NCI-H1436 treated with DMSO at 0.1 percent for 48 hours (cell line): ENCODE measurements around the gene ATG16L1.

ENCODE experiments used
- DNase-seq: peaks from one replicate; lab custom pipeline; 2025; lab: John Stamatoyannopoulos, UW

Gene ATG16L1

DNA sequence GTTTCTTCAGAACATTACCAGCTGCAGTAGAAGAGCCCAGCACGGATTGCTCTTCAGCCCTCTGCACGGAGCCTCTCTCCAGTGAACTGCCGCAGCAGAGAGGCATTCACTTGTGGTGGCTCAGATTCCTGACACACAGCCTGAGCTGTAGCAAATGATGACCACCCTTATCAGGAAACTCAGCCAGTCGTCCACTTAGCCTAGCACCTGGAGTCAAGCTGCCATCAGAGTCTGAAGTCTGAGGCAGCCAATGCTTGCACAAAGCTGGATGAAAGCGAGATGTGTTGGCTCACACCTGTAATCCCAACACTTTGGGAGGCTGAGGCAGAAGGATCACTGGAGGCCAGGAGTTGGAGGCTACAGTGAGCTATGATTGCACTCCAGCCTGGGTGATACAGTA lies 44.4 kb downstream of the ATG16L1 start:
- no peak for DNase-seq

DNA sequence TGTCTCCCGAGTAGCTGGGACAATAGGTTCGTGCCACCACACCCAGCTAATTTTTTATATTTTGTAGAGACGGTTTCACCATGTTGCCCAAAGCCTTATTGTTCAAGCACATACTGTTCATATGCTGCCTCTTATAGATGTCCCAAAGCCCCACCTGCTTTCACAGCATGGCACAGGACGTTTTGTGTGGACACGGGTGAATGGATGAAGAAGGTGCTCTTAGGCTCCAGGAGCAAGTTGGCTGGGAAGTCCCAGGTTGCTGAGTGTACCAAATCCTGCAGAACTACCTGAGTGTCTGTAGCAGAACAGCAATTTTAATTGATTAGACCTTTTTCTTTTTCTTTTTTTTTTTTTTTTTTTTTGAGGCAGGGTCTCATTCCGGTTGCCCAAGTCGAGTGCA lies 45.6 kb downstream of the ATG16L1 start:
- DNase-seq = no peak

DNA sequence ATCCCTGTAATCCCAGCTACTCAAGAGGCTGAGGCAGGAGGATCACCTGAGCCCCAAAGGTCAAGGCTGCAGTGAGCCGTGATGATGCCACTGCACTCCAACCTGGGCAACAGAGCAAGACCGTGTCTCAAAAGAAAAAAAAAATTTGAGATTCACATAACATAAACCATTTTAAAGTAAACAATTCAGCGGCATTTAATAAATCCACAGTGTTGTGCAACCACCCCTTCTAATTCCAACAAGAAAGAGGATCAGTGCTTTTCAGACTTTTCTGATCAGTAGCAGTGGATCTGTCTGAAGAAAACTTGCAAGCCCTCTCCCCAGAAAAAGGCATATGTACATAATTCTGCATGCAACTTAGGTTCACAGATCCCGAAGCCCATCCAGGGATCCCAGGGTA lies 48.9 kb downstream of the ATG16L1 start:
- no peak for DNase-seq

DNA sequence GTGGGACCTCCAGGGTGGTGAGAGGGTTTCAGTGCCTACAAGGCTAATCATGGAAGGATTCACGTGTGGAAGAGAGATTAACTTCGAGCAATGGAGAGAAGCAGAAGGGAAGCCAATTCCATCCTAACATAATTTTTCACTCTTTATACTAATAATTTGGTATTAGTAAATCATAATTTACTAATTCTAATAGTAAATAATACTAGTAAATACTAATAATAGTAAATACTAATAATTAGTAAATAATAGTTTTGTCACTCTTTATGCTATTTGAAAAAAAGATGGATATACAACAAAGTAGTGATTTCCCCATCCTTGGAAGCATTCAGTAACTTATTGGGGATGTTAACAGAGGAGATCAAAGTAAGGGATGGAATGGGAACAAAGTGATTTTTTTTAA lies 49.8 kb downstream of the ATG16L1 start:
- no peak for DNase-seq

DNA sequence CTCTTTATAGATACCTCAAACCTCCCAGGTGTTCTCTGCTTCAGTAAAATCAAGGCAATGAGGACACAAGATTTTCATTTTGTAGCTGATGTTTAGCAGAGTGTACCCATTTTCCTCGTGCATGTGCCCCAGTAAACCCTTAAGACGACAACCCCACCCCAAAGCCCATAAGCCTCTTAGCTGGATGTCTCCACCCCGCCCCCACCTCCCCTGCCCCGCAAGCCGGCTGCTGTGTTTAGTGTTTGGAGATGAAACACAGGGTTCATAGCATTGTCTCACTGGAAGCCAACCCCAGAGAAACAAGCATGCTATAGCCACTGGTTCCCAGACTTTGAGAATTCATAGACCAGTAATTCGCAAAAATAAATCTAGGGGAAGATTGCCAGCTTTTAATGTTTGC lies 50.3 kb downstream of the ATG16L1 start:
- DNase-seq = no peak

DNA sequence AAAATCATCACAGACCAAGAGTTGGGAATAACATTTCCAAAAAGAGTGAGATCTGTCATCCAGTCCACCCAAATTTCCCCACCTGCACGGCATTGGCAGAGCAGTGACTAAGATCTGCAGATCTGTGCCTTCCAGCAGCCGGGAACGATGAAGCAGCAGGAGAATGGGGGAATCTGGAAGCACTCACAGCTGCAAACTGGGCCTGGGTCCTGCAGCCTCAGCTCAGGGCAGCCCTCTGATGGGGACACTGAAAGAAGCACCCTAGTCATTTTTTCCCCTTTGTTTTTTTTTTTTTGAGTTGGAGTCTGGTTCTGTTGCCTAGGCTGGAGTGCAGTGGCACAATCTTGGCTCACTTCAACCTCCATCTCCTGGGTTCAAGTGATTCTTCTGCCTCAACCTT lies 51.8 kb downstream of the ATG16L1 start:
- no peak for DNase-seq

DNA sequence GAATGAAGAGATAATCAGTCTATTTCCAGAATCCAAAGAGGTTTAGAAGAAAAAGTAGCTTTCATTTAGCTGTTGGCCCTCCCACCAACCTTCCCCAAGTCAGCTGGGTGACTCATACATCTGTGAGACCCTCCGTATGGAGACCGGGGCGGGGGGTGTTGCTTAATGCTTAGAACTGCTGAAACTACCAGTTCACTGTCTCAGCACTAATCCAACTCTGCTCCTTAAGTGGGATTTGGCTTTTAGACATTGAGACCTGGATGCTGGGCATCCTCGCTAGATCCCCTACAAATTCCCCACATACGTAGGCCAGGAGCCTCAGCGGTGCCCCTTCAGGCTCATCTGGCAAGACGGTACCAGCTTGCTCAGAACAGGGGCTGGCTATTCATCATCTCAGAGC lies 56.1 kb downstream of the ATG16L1 start, which contains the start of gene SAG:
SAG (plus strand) TSS at position 252 of the 400 bp plus-strand sequence. CDS start 1,374 bp downstream, outside the sequence.
- DNase-seq = no peak

DNA sequence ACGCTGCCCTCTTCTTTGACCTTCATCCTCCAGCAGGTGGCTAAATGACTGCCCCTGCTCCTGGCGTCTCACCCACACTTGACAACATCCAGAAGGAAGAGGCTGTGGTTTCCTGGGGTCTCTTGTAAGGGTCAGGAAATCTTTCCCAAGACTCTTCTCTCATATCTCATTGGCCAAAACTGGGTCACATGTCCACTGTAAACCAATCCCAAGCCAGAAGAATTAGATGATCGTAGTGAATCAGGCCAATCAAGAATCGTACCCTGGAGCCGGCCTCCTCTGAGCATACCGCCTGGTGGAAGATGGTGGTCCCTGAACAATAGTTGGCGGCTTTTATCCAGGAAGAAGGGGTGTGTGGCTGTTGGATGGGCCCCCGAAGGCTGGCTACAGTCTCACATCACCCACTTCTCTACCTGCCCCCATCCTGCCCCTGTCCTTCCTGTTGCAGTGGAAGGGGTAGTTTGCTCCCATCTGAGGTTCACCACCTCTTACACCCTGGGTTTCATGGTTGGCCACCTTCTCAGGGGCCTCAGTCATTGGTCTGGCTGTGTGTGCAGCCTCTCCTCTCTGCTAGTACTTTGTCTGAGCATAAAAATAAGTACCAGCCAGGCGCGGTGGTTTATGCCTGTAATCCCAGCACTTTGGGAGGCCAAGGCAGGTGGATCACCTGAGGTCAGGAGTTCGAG lies 59.9 kb downstream of the ATG16L1 start:
- no peak for DNase-seq

DNA sequence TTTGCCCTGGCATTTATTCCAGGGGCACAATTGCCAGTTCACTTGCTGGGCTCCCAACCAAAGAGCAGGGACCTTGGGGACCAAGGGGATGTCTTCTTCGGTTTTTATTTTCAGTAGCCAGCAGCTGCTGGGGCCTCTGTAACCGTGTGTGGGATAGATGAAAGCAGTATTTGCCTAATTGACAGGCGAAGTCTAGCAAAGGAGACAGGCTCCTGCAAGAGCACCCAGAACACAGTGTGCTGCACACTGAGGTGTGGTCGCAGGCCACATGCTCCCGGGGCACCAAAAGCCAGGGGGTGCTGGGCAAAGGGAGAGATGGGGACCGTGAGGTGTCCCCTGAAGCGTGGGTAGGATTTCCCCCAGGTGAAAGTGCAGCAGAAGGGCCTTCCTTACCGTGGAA lies 61.4 kb downstream of the ATG16L1 start:
- no peak for DNase-seq

DNA sequence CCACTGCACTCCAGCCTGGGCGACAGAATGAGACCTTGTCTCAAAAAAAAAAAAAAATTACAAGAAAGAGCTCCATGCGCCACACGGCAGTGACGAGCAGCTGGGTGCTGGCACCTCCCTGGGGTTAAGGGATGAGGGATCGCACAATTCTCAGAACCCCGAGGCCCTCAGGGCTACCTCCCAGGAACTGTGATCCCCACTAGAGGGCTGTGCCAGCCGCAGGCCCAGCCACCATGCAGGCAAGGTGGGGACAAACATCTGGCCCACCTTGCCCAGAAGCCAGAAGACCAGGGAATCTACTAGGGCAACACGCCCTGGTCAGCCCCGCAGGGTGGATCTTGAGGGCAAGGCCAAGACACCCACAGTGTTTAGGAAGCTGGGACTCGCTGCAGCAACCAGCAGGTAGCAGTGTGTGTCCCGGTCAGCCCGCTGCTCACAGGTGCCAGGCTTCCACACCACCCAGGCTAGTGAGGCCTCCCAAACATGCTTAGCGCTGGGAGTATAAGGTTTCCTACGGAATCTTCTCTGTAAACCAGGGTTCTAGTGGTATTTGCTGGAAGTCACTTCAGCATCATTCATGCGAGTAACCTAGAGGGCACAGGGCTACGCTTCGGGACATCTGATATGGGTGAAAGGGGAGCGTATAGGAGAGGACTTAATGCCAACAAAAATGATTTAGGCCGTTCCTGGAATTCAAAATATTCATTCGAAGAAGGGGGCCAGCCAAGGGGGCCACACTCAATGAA lies 62.9 kb downstream of the ATG16L1 start:
- DNase-seq = no peak

DNA sequence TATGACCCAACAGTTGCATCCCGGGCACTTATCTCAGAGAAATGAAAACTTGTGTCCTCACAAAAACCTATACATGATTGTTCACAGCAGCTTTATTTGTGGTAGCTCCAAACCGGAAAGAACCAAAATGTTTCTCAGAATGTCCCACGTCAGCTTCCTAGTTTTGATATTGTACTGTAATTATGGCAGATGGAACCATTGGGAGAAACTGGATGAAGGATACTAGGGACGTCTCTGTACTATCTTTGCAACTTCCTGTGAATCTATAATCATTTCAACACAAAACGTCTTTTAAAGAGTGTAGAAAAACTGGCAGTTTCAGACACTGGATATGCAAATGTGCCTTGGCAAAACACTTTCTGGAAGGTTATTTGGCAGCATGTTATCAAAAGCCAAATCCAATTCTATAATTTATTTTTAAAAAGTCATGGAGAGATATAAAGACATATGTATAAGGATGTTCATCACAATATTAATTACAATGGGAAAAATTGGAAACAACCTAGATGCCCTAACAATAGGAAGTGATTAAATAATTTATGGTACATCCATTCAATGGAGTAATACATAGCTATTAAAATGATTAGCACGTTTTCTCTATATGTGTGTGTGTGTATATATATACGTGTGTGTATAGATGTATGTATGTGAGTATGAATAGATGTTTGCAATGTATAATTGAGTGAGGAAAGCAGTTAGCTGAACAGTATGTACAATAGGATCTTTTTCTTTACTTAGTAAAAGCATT lies 65.9 kb downstream of the ATG16L1 start:
- no peak for DNase-seq

DNA sequence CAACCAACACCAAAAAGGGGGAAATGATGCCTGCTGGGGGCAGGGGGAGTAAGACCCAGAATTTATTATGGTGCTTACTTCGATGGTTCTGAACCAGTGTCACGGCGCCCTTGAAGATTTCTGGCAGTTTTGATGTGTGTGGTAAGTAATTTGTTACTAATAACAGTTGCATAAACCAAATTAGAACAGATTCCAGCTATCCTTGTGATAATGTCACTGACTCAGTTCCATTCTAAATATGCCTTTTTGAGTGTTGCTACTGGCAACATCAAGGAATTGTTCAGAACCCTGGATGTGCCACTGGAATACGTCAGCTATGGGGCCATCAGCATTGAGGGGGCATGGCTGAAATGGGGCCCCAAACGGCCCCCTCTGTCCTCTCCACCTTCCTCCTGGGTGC lies 67.8 kb downstream of the ATG16L1 start:
- DNase-seq = no peak

DNA sequence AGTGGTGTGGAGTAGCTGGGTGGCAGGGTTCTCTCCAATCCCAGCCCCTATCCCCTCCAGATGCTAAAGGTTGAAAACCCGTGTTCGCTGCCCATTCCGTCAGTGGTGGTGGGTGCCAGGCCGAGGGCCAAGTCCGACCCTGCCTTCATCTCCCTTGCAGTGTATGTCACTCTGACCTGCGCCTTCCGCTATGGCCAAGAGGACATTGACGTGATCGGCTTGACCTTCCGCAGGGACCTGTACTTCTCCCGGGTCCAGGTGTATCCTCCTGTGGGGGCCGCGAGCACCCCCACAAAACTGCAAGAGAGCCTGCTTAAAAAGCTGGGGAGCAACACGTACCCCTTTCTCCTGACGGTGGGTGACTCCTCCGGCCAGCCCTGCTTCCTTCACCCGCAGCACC lies 69.0 kb downstream of the ATG16L1 start:
- no peak for DNase-seq

DNA sequence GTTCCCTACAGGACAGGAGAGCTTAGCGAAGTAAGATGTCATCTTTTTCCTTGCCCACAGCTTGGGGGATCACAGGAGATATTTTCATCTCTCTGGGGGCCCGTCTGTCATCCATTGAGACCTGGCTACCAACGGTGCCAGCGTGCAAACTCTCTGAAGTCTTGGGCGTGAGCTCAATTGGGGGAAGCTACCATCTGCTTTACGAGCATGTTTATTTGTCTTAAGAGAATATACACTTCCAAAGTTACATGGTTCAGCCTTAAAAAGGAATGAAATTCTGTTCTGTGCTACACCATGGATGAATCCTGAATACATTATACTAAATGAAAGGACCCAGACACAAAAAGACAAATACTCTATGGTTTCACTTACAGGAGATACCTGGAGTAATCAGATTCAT lies 69.7 kb downstream of the ATG16L1 start:
- no peak for DNase-seq

DNA sequence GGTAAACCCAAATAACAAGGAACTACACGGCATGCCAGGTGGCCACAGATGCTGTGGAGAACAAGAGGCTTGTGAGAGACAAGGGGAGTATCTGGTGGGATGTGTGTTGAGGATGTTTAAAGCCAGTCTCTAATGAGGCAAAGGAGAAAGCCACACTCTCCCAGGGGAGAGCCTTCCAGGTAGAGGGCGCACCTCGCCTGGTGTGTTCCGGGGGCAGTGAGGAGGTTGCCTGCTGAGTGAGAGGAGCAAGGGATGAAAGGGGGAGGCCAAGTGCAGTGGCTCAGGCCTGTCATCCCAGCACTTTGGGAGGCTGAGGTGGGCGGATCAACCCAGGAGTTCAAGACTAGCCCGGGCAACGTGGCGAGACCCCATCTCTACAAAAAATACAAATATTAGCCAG lies 72.4 kb downstream of the ATG16L1 start:
- no peak for DNase-seq

DNA sequence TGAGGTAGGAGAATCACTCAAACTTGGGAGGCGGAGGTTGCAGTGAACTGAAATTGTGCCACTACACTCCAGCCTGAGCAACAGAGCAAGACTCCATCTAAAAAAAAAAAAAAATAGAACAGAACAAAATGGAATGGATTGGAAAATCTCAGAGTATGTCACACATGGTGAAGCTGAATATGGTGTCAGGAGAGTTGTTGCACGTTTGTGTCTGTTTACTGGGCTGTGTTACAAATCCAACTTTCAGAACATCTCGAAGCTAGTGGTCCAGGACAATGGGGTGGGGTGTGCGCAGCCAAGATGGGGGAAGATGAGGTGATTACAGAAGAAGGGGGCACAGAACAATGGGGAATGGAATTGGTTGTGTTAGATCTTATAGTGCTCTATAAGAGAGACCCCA lies 73.8 kb downstream of the ATG16L1 start:
- DNase-seq = no peak

DNA sequence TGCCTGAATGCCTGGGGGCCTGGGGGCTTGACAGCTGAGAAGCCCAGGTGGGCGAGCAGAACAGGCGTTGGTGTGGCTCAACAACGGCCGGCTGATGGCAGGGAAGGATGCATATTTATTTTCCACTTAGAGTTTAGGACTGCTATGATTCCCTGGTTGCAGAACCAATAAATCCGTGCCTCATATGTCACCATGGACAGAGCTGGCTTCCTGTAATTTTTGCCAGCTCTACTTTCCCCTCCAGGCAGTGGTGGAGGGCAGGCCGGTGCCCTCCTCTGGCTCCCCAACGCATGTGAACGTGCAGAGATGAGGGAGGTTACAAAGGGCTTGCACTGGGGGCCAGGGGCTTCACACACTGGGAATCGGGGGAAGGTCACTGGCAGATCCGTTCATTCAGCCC lies 74.3 kb downstream of the ATG16L1 start:
- no peak for DNase-seq

DNA sequence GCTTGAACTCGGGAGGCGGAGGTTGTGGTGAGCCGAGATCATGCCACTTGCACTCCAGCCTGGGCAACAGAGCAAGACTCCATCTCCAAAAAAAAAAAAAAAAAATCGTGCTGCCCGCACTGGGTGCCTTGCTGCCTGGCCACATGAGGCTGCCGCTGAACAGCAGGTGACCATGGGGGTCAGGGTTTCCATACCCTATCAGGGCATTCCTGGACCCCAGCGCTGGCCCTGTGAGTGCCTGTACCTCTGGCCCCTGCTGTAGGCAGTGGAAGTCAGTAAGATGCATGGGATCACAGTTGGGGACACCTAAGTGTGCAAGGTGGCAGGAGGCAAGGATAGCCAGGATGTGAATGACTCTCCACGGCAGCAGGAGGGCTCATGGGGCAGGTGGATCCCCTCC lies 75.0 kb downstream of the ATG16L1 start:
- DNase-seq = no peak

DNA sequence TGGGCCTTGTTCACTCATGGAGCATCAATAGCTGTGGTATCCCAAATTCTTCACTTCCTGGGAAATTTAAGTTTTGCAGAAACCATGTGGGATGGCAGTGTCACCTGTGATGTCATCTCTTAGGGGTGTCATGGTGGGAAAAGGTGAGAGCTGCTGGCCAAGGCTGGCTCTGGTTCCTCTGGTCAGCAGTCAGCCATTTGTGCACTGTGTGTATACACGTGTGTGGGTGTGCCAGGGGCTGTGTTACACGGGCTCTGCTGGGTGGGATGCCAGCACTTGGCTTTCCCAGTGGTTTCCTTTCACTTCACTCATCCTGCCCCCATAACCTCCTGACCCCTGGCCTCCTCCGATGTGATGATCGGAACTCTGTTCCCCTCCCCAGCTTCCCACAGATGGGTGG lies 77.4 kb downstream of the ATG16L1 start:
- DNase-seq = no peak

DNA sequence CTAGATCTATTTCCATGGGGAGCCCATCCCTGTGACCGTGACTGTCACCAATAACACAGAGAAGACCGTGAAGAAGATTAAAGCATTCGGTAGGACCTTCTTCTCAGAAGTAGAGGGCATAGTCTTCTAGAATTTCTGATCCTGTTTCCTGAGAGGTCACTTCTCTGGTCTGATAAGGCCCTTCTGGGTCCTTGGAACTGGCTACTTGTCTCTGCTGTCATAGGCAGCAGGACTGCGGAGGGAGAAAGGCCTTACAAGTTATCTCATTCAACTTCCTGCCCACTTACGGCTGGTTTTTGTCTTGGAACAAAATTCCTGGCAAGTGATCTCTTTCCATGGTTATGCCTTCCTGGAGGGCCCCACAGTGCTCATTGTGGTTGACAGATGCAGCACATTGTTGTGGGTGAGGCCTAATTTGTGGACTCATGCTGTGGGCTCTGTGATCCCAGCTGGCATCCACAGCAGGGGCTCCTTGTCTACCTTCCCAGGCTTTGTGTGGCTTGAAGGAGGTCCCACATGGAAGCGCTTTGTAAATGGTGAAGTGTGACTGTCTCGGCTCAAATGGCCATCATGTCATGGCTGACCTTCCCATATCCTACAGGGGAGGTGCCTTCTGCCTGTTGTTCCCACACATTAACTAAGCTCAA lies 78.1 kb downstream of the ATG16L1 start:
- DNase-seq = no peak

DNA sequence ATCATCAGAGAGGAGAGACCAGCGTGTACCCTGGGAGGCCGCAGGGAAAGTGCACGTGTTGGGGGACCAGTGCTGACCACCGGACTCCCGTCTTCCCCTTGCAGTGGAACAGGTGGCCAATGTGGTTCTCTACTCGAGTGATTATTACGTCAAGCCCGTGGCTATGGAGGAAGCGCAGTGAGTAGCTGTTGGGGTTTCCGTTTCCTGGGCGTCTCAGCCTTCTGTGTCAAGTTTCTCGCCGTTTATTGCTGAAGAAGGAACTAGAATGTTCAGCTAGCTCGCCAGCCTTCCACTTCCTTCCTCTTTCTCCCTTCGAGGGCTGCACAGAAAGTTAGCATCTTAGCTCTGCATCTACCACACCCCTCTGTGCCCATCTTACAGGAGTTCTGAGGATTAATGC lies 80.1 kb downstream of the ATG16L1 start:
- DNase-seq = no peak

DNA sequence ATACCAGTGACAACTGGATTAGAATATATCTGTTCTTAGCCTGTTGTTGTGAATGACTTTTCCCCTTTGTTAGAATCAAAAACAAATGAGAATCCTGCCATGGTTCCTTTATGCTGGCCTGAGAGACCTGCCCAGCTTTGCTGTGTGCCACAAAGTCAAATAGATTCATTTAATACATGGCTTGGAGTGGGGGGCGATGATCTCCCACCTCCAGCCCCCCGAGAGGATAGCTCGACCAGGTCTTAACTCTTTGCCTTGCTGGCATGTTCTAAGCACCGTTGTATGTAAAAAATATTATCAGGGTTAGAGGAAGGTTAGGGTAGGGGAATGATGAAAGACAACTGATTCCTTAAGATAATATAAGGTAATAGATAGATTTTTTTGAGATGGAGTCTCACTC lies 80.7 kb downstream of the ATG16L1 start:
- DNase-seq = no peak

DNA sequence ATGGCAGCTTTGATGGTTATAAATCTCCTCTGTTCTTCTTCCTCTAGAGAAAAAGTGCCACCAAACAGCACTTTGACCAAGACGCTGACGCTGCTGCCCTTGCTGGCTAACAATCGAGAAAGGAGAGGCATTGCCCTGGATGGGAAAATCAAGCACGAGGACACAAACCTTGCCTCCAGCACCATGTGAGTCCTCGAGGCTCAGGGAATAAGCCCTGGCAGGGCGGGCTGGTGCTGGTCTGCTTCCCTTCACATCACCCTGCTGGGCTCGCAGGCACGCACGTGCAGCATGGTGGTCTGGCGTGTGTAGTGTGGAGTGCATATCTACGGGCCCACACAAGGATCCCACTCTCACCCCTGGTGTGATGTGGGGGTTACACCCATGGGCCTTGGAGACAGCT lies 83.4 kb downstream of the ATG16L1 start:
- no peak for DNase-seq
